Loucy (cell line): Measurements from ENCODE around the gene PTAFR.

Experiments
- CTCF ChIP-seq: fragments of 200-600 bp; sonication (generic); conservative IDR thresholded peaks from 2 replicates; pipeline ENCODE4 v1.5.1; 2014; ENCODE audit warnings: mild to moderate bottlenecking, antibody characterized with exemption, low read length
- EZH2phosphoT487 ChIP-seq: fragments of 200-600 bp; IDR thresholded peaks from 2 replicates; pipeline ENCODE4 v1.6.1; 2018; ENCODE audit warnings: antibody characterized with exemption, mild to moderate bottlenecking, moderate library complexity, borderline replicate concordance

GRCh38 chr1:28112388-28113241 lies 63.9 kb downstream of the PTAFR start:
- TF ChIP-seq CTCF (no peak; the same call in 1 of the 2 replicates), EZH2phosphoT487 (no peak)
